ENCODE results near the gene SLC35F1. TPM values are rescaled to one million over a fixed set of nuclear protein-coding genes. Genes with fewer than 3 reads are reported as not detected.

SLC35F1 gene
- total and polyA plus RNA-seq, 9 of the 15 experiments (the other 6 are each of a cell fraction or from before 2014, with no cell fraction given), result 0.03 to 0.06 TPM; not detected in 7

DNA sequence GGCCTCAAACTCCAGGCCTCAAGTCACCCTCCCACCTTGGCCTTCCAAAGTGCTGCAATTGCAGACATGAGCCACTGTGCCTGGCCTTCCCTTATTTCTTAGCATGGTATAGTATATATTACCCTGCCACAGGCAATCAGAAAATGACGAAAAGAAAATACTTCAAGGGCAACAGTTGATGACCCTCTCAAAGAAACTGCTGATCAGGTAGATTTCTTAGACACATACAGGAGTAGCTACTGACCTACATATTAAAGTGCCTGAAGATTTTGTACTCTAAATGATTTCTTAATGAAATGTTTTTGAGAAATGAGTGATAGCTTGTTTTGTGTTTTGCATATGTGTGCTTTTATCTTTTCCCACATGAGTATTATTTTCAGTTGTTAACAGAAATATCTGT, 4.6 kb downstream of the SLC35F1 start:
- ATAC-seq, result no peak
- ChIA-PET CTCF (ENCODE audit: low intra/inter-chr PET ratio) (no interaction called here), POLR2A (no interaction called here)
- peak; percentile 53; the same call in 1 of the 2 replicates for TF ChIP-seq ZNF316 (IDR thresholded peaks at IDR 0.05)
- TF ChIP-seq EHMT2 (IDR thresholded peaks at IDR 0.05), result no peak
- TF ChIP-seq MAFG (tag; conservative IDR thresholded peaks at IDR 0.05), result 0 out of 2 replicates have a peak, but pooled peaks have one; percentile 8
- no peak for TF ChIP-seq CCNT2 (IDR thresholded peaks at IDR 0.05; ENCODE audit: borderline replicate concordance, extremely low read depth, insufficient read length, low read depth, low read length)
- TF ChIP-seq, protein P1, sequence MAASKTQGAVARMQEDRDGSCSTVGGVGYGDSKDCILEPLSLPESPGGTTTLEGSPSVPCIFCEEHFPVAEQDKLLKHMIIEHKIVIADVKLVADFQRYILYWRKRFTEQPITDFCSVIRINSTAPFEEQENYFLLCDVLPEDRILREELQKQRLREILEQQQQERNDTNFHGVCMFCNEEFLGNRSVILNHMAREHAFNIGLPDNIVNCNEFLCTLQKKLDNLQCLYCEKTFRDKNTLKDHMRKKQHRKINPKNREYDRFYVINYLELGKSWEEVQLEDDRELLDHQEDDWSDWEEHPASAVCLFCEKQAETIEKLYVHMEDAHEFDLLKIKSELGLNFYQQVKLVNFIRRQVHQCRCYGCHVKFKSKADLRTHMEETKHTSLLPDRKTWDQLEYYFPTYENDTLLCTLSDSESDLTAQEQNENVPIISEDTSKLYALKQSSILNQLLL (CRISPR knock-in tag; IDR thresholded peaks at IDR 0.05; ENCODE audit: borderline replicate concordance), result no peak
- TF ChIP-seq SMARCC2 (IDR thresholded peaks at IDR 0.05; ENCODE audit: low read depth), result no peak
- TF ChIP-seq ZKSCAN3 (CRISPR knock-in tag; IDR thresholded peaks at IDR 0.05), result no peak
- no peak for DNase-seq (ENCODE audit: extremely low read depth in 1 of 4, low spot score in 3 of 4)
- WGBS (ENCODE audit: insufficient coverage, low coverage, missing lambda C conversion rate), result 0% methylated on average over 1 of the region's 1 CpG
- H3K27ac ChIP-seq (ENCODE audit: extremely low read depth, low read depth, low read length), result no peak overlapping the region
- in situ Hi-C loops (cut with MboI) (no loop called here), intact Hi-C loops (cut with micrococcal nuclease) (no loop called here)
- H3K4me3 ChIP-seq, result no peak overlapping the region
- no TSS peak for BruUV-seq (replicated peaks)
- H3K79me2 ChIP-seq (ENCODE audit: control insufficient read depth, insufficient read depth, low read length), result no peaks in the 10 kb centered on the region
- H3K4me2 ChIP-seq (ENCODE audit: insufficient read depth, low read length), result no peak overlapping the region
- H2AFZ ChIP-seq (ENCODE audit: low read depth, low read length), result no peak overlapping the region
- H4K20me1 ChIP-seq (replicated peaks; ENCODE audit: control insufficient read depth, insufficient read depth, low read length), result no peaks in the 10 kb centered on the region
- no peaks in the 10 kb centered on the region for H3K36me3 ChIP-seq (ENCODE audit: control insufficient read depth, insufficient read depth, low read length)
- H3K4me1 ChIP-seq (replicated peaks in 1 of 2; ENCODE audit: control insufficient read depth in 2 of 2, insufficient read depth in 2 of 2, low read length in 2 of 2), result peaks cover 0 to 11% of the 10 kb centered on the region in 2 experiments; a peak in 2 of 5 replicates
- no peaks in the 10 kb centered on the region for H3K9me1 ChIP-seq (ENCODE audit: control insufficient read depth, insufficient read depth, low read length)
- no peak for FAIRE-seq
- H3K9ac ChIP-seq (ENCODE audit: insufficient read depth in 1 of 2, low read depth in 2 of 2, low read length in 2 of 2), result no peak overlapping the region
- H3K9me3 ChIP-seq (replicated peaks; ENCODE audit: control insufficient read depth, insufficient read depth, low read depth, low read length), result no peaks in the 10 kb centered on the region
- H3K27me3 ChIP-seq (ENCODE audit: control insufficient read depth in 2 of 2, insufficient read depth in 2 of 2, low read length in 2 of 2), result no peaks in the 10 kb centered on the region
